GM04503 (cell line): ENCODE measurements around the gene SCART1.
"Not testable (repeated sequence)": the region's sequence is repeated elsewhere in the genome, so short reads cannot be mapped to it uniquely, and the experiment has no call there.

ENCODE experiments used
- DNase-seq: peaks from one replicate; pipeline ENCODE4 v3.0.0-alpha.2; 2012; ENCODE audit warnings: low read depth

SCART1 gene

DNA sequence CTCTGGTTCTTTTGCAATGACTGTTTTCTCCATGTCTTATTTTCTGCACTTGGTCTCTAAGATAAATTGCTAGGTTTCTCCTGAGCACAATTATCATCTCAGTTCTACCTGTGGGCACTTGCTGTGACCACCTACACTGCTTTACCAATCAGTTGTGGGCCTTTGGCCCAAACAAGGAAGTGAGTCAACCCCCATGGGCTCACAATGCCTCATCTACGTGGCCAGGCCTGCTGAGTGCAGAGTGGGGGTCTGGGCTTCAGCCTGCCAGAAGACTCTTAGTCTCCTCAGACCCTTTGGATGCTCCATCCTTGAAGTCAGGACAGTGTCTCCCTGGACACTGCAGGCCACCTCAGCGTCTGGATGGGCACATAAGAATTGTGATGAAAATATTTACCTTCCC, 20.3 kb downstream of the SCART1 start:
- no peak for DNase-seq

DNA sequence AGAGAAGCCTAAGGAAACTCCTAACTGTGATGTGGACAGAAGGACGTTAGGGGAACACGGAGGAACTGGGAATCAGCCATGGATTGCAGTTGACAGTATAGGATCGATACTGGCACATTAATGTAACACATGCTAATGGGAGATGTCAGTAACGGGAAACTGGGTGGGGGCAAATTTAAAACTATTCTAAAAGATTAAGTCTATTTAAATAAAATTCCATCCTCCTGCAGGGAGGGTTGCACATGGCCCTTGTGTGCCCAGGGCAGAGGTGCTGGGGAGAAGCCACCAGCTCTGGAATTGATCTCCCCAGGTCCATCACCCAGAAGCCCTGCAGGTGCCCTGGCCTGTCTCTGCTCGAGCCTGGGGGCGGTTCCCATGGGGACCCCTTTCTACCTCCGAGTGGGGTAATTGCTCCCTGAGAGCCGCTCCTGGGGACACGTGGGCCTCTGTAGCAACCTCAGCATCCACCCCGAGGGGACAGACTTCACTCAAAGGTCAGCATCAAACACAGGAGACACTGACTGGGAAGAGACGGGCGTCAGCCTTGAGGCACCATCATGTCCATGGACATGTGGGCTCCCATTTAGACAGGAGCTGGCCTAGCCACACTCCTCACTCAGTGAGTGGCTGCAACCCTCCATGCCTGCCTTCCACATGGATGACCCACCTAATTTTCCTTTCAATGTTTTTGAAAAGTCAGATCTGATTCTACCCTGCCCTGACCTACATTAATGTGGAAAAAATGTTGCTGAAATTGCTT, 21.1 kb downstream of the SCART1 start:
- no peak for DNase-seq

DNA sequence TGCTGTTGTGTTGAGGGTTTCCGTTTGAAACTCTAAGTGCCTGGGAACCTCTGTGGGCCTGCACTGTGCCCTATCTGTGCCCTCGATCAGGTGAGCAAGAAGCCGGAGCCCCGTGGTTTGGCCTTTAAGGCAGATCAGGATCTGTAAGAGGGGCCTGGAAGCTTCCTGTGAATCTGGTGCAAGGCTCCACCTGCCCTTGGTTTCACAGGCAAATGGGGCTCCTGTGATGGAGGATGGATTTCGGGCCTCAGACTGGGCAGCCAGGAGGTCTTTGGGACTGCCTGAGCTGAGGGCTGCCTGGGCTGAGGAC, 21.6 kb downstream of the SCART1 start:
- DNase-seq, result no peak

DNA sequence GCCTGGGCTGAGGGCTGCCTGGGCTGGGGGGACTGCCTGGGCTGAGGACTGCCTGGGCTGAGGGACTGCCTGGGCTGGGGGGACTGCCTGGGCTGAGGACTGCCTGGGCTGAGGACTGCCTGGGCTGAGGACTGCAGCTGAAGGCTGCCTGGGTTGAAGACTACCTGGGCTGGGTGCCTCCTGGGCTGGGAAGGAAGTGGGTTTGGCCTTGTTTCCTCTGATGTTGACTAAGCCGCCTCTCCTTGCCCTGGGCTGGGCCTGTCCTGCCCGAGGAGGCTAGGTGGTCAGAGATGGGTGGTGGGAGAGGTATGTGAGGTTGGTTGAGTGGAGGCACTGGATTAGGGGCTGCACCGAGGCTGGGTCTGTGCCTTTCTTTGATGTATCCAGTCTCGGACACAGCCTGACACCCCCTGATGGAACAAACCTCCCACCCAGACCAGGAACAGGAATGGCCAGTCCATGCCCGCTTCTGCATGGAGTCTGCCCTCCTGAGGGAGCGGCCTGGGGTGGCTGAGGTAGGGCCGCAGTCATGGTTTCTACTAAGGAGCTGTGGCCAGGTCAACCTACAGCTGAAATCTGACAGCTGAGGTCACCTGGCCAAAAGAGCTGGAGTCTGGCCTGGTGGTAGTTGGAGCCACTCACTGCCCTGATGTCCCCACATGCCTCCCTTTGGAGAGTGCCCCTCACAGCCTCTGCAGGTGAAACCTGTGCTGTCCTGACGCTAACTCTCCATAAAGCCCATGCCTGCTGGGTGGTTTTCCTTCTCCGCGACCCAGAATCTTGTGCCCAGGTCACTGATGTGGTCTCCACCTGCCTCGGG, 22.3 kb downstream of the SCART1 start:
- no peak for DNase-seq

DNA sequence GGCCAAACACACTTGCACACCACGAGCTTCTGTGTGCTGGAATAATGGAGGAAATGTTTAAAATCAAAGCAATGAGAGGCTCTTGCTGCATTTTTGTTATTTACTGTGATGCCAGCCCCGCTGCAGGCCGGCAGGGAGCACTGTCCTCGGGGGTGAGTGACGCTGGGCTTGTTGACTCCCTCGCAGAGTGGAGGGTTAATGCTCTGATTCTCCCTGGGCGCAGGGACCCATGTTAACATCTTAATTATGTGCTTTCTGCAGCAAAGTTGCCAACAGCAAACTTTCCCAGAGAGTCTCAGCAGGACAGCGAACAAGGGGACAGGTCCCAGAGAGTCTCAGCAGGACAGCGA, 22.9 kb downstream of the SCART1 start:
- no peak for DNase-seq

DNA sequence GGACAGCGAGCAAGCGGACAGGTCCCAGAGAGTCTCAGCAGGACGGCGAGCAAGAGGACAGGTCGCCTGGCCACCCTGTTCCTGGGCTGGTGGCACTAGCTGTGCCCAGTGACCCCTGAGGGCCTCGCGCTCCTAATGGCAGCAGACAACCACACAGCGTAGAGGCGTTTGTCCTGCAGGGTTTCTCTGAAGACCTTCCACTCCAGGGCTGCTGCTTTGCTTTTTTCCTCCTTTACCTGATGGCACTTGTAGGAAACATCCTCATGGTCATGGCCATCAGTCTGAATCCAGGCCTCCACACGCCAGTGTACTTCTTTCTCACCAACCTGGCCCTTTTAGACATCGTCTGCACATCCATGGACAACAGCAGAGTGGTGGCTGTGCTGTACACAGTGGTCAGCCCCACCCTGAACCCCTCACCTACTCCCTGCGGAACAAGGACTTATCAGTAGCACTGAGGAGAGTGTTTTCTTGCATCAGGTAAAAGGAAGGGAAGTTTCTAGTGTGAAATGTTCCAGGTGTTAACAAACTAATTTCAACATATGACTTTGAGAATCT, 27.4 kb downstream of the SCART1 start:
- DNase-seq, result no peak

DNA sequence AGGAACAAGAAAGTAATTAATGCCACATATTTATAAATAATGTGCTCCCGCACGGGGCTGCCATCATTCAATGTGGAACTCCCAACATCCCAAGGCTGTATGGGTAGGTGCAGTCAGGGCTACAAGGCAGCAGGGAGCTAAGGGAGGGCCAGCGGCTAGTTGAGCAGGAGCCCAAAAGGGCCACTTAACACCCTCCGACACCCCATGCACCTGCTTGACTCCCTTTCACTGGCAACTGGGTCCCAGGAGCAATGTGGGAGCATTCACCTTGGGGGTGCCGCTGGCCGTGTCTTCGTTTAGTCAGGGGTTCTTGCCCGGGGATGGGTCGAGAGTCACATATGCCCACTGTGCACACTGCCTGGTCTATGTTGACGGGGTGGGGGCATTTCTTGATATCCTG, 27.9 kb downstream of the SCART1 start:
- no peak for DNase-seq

DNA sequence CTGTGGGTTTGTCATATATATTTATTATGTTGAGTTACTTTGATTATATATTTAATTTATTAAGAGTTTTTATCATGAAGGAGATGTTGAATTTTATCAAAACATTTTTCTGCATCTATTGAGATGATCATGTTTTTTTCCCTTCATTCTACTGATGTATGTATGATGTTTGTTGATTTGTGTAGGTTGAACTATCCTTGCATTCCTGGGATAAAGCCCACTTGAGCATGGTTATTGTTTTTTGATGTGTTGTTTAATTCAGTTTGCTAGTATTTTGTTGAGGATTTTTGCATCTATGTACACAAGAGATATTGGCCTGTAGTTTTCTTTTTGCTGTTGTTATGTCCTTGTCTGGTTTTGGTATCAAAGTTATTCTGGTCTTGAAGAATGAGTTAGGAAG, 31.1 kb downstream of the SCART1 start:
- no peak for DNase-seq

DNA sequence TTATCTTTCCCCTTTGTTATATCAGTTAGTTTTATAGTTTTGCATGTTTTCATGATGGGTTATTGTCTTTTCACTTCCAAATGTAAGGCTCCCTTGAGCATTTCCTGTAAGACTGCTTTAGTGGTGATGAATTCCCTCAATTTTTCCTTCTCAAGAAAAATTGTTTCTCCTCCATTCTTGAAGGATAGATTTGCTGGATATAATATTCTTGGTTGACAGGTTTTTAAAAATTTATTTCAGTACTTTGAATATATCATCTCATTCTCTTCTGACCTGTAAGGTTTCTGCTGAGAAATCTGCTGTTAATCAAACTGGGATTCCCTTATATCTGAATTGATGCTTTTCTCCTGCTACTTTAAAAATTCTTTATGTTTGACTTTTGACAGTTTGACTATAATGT, 33.3 kb downstream of the SCART1 start:
- no peak for DNase-seq

DNA sequence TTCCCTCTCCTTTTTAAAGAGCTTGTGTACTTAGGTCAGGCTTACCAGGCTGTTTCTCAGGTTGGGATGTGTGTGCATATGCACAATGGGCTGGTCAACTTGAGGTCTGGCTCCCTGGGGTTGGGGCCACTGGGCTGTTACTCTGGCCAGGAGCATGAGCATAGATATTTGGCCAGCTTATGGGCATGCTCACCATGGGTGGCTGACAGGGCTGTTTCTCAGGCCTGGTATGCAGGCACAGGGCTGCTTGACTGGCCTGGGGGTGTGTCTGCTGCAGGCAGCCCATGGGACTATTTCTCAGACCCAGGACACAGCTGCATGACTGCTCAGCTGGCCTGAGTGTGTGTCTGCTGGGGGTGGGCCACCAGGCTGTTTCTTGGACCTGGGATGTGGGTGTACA, 34.6 kb downstream of the SCART1 start:
- no peak for DNase-seq

DNA sequence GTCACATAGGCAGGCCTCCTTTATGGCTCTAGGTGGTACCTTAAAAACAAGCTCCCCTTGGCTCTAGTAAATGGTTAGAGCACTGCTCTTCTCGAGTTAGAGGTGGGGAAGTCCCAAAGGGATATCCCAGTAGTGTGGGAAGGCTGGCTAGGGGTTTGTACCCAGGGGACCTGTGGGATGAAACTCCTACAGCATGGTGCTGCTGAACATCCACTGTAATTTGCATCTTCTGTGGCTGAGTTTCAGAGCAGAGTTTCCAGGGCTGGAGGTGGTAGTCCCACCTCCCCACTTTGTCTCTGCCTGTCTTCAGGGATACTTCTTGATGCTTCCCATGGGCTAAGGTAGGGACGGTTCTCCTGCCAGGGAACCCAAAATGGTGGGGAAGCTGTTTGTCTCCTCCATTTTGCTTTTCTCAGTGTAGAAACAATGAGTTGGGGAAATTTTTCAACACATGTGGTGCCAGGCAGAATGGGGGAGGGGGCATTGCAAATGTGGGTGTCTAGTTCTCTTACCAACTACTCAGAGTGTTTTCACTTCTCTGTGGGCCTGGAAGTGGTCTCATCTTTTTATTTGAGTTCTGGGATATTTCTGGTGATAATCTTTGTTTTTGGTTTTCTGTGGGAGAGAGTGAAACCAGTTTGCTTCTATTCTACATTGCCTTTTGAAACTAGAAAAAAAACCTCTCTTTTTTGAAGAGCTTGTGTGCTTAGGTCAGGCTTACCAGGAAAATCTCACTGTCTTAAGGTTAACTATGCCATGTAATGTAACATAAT, 36.3 kb downstream of the SCART1 start:
- no peak for DNase-seq

DNA sequence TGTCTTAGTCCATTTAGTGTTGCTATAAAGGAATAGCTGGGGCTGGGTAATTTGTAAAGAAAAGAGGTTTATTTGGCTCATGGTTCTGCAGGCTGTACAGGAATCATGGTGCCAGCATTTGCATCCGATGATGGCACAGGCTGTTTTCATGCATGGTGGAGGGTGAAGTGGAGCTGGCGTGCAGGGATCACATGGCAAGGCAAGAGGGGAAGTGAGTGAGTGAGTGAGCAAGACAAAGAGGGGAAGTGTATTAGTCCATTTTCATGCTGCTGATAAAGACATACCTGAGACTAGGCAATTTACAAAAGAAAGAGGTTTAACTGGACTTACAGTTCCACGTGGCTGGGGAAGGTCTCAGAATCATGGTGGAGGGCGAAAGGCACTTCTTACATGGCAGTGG, 39.8 kb downstream of the SCART1 start:
- DNase-seq, result not testable (repeated sequence)

DNA sequence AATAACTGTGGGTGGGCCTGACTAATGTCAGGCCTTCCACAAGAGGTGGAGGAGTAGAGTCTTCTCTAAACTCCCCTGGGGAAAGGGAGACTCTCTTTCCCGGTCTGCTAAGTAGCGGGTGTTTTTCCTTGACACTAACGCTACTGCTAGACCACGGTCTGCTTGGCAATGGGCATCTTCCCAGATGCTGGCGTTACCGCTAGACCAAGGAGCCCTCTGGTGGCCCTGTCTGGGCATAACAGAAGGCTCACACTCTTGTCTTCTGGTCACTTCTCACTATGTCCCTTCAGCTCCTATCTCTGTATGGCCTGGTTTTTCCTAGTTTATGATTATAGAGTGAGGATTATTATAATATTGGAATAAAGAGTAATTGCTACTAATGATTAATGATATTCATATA, 43.6 kb downstream of the SCART1 start:
- not testable (repeated sequence) for DNase-seq

DNA sequence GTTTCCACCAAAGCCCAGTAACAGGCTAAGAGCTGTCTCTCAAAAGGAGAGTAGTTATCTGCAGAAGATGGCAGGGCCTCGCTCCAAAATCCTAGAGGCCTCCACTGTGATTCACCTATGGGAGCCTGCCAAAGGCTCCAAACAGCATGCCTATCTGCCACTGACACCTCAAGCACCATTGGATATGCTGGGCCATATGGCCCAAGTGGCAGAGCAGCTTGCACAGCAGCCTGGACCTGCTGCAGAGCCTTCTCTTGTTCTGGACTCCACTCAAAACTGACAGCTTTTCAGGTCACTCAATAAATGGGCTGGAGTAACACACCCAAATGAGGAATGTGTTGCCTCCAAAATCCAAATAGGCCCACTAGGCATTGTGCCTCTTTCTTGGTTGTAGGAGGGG, 45.4 kb downstream of the SCART1 start:
- not testable (repeated sequence) for DNase-seq

DNA sequence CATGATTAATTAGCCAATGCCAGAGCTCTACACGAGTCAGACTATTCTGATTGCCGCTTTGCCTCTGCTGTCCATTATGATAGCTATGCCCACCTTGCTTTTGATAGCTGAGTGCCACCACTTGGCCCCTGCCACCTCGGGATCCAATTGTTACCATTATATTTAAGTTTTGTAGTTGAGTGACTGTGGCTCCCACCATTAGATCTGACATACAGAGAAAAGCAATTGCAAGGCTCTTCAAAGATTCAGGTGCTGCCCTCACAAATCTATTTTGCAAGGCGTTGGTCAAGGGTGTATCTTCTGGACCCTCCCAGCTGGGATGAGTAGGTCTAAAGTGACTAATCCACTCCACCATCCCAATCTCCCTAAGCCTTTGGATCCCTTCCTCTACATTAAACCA, 47.2 kb downstream of the SCART1 start:
- not testable (repeated sequence) for DNase-seq

DNA sequence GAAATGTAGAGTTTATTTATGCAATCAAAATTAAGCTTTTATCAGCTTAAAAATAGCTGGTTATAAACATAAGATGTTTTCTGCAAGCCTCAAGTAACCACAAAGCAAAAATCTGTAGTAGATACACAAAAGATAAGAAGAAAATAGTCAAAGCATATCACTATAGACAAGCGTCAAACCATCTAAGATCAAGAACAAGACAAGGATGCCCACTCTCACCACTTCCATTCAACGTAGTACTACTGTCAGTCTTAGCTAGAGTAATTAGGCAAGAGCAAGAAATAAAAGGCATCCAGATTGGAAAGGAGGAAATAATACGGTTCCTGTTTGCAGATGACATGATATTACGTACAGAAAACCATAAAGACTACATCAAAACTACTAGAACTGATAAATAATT, 56.0 kb downstream of the SCART1 start:
- no peak for DNase-seq

DNA sequence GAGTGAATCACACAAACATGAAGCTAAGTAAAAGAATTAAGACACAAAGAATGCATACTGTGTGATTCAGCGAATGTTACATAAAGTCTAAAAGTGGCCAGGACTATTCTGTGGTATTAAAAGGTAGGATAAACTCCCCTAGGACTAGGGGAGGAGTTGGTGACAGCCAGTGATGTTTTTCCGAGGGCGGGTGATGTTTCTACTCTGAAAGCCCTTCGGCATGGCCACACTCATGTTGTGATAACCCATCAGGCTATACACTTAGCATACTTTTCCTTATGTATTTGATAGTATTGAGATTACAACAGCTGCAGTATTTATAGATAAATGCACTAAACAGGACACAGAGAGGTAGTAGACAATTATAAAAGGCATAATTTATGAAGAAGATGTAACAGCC, 57.7 kb downstream of the SCART1 start:
- no peak for DNase-seq

DNA sequence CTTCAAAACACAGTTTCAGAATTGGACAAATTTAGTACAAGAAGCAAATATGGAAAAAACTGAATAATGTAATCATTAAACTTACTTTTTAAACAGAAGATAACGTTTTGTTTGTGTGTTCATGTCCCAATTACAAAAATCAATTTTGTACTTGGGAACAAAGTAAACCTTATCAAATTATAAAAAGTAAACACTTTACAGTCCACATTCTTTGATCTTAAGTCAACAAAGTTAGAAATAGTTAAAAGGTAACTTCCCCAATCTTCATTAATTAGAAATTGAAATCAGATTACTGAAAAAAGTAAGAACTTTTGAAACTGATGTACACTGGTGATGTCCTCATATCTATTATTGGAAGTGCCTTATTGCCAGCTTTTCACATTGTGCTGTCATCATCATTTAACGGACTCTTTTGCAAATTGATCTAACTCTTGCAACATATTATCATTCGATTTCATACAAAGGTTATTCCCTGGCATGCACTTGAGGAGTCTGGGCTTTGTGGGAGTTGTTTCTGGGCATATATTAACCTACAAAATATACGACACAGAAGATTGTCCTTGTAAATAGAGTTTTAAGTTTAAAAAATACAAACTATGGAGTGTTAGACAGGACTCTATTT, 58.3 kb downstream of the SCART1 start:
- DNase-seq, result no peak

DNA sequence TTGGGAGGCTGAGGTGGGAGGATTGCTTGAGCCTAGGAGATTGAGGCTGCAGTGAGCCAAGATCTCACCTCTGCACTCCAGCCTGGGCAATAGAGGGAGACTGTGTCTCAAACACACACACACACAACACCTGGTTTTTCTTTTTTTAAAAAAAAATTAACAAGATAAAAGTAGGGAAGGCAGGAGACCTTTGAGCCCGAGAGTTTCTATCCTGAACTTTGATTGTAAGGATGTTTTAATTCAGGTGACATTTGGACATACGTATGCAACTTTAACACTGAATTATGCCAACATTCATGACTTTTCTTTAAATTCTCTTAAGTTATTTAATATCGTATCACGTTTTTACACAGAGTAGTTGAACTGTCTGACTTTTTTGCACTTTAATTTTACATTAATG, 61.7 kb downstream of the SCART1 start:
- DNase-seq, result no peak

DNA sequence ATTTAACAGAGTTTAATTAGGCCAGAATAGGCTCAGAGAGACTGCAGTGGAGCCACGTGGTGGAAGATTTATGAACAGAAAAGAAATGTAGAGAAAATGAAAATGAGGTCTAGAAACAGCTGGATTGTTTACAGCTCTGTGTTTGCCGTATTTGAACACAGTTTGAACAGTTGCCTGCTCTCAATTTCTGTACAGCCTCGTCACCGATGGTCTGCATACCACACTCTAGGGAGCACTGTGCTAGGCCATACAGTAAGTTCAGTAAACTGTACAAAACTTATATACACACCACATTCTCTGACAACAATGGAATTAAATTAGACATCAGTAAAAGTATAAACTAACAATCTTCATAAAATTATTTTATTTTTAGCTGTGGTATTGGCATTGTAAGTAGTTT, 62.3 kb downstream of the SCART1 start:
- no peak for DNase-seq

DNA sequence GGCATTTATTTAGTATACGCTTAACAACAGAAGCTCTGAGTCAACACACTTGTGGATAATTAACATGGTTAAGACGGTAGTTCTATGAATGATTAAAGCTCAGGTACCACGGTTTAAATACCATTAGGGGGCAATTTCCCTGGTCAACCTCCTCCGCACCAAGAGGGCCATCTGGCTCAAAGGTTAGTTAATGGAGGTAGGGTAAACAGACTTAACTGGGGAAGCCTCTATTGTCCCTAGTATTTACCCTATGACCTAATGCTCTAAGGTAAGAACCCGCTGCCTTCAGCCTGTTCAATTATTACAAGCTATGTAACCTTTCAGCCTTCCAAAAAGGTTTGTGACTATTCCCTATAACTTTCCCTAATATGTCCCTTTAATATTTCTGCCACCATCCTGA, 64.8 kb downstream of the SCART1 start:
- not testable (repeated sequence) for DNase-seq
